Measurements from ENCODE around the gene SLC27A5.

DNA sequence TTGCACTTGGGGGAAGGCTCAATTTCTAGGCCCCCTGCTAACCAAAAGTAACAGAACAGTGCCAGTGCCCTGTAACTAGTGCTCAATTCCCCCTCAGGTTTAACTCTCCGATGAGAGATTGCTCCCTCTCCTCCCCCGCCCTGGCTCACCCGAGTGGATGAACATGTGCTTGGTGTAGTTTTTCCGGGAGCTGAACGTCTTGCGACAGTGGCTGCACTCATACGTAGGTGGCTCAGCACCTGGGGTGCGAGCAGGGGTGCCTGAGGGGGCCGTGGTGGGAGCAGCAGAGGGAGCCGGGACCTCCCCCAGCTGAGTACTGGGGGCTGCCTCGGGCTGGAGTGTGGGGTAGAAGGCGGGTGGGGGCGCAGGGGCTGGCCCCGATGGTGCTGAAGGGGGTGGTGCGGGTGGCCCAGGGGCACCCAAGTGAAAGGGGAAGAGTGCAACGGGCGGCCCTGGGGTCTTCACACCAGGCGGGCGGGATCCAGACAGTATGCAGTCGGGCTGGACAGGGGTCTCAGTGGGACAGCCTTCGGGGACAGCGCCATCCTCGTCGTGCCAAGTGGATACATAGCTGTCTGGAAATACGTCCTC lies 4.5 kb upstream of the SLC27A5 start:
- TF ChIP-seq POLR2AphosphoS5 (IDR thresholded peaks at IDR 0.05; ENCODE audit: borderline replicate concordance, low read depth, low read length): no peak
- TF ChIP-seq EZH2 (IDR thresholded peaks at IDR 0.05): no peak
